ENCODE results near the gene CCRL2.

DNA sequence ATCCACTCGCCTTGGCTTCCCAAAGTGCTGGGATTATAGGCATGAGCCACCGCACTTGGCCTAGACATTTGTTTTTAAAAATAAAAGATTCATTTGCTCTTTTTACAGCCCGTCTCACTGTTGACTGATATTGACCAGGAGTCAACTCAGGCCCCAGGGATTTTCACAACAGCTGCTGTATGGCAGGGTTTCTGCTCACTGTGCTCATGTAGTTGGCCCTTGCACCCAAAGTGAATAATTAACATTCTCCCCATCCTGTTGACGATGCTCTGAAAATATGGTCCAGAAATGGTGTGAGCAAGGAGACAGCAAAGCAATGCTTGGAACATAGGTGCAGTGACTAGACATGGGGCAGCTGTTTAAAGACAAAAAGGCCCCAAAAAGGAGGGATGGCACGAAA is 39.2 kb upstream of the CCRL2 start:
- TF ChIP-seq CTCF (IDR thresholded peaks at IDR 0.05) (no peak), EZH2 (IDR thresholded peaks at IDR 0.05; ENCODE audit: borderline replicate concordance, insufficient read depth, low read depth, low read length, poor library complexity, severe bottlenecking) (no peak)

Data from B cell (primary cell).